Endothelial cell of umbilical vein (primary cell): ENCODE results near the gene PRR5. TPM values are rescaled to one million over a fixed set of nuclear protein-coding genes. Genes with fewer than 3 reads are reported as not detected.

ENCODE experiments used
- BruUV-seq: library from RNA; stranded (reverse); fragments of 400-500 nt; replicated peaks from 2 replicates; lab custom pipeline; 2021; lab: Mats Ljungman, UMichigan
- CTCF ChIA-PET: fragments of 300-600, 350-600 bp; sonication (Branson Sonifier 250); formaldehyde crosslinking; loops from one replicate; lab custom pipeline; 2021; ENCODE audit warnings: antibody characterized with exemption, inconsistent platforms; lab: Charles Lee
- POLR2A ChIA-PET: fragments of 300-600, 350-600 bp; sonication (Branson Sonifier 250); formaldehyde crosslinking; loops from one replicate; lab custom pipeline; 2021; ENCODE audit warnings: antibody characterized with exemption, inconsistent platforms; lab: Charles Lee
- DNase-seq: peaks from one replicate; pipeline ENCODE4 v3.0.0-alpha.2; 2011; ENCODE audit warnings: low read depth, low spot score
- FAIRE-seq: peaks from 2 replicates; lab custom pipeline; 2011; peaks lifted over from hg19 to GRCh38; lab: Jason Lieb, UNC
- H2AFZ ChIP-seq: 2 replicates; pipeline ENCODE4 v1.6.0; 2012; ENCODE audit warnings: low read depth, low read length, control low read depth, inconsistent platforms
- H3K27ac ChIP-seq: 2 replicates; pipeline ENCODE4 v1.5.1; 2011; ENCODE audit warnings: low read depth, mild to moderate bottlenecking, control low read depth, low read length, moderate library complexity; ENCODE audit not compliant: insufficient read depth
- H3K27me3 ChIP-seq, 2 experiments: 2 replicates each; pipeline versions ENCODE4 v1.6.0 to v1.6.1; 2011; ENCODE audit warnings: low read length in 2 of 2, mixed read lengths in 1 of 2; ENCODE audit not compliant: control insufficient read depth in 2 of 2, insufficient read depth in 2 of 2
- H3K36me3 ChIP-seq, 2 experiments: 2 replicates in 1 of 2; 3 replicates in 1 of 2; pipeline ENCODE4 v1.5.1; 2011; ENCODE audit warnings: low read length in 2 of 2, mild to moderate bottlenecking in 1 of 2, moderate library complexity in 1 of 2; ENCODE audit not compliant: control insufficient read depth in 2 of 2, insufficient read depth in 2 of 2; ENCODE audit errors: extremely low read depth in 1 of 2
- H3K4me1 ChIP-seq: 3 replicates; pipeline ENCODE4 v1.5.1; 2011; ENCODE audit warnings: mild to moderate bottlenecking, low read length; ENCODE audit not compliant: control insufficient read depth, insufficient read depth; ENCODE audit errors: extremely low read depth
- H3K4me2 ChIP-seq: 2 replicates; pipeline ENCODE4 v1.6.1; 2011; ENCODE audit warnings: low read length, control low read depth, mixed read lengths; ENCODE audit not compliant: insufficient read depth
- H3K4me3 ChIP-seq, 3 experiments: fragments of 200-600 bp in 1 of 3; sonication (generic), shearing (Covaris generic) in 1 of 3; replicated peaks in 1 of 3; 2 replicates each; pipeline ENCODE4 v1.5.1; 2011 to 2016; ENCODE audit warnings: control low read depth in 3 of 3, low read length in 3 of 3, mild to moderate bottlenecking in 2 of 3, inconsistent platforms in 1 of 3, low read depth in 1 of 3, moderate library complexity in 1 of 3; ENCODE audit not compliant: insufficient read depth in 1 of 3
- H3K79me2 ChIP-seq: 2 replicates; pipeline ENCODE4 v1.6.0; 2012; ENCODE audit warnings: low read length, inconsistent platforms; ENCODE audit not compliant: control insufficient read depth, insufficient read depth
- H3K9ac ChIP-seq: replicated peaks from 2 replicates; pipeline ENCODE3; 2011; ENCODE audit warnings: low read length, control low read depth; ENCODE audit not compliant: insufficient read depth; ENCODE audit errors: extremely low read depth
- H3K9me1 ChIP-seq: replicated peaks from 3 replicates; pipeline ENCODE4 v1.6.0; 2011; ENCODE audit warnings: mild to moderate bottlenecking, low read length; ENCODE audit not compliant: control insufficient read depth, insufficient read depth; ENCODE audit errors: extremely low read depth
- H3K9me3 ChIP-seq: replicated peaks from 2 replicates; pipeline ENCODE4 v1.5.1; 2012; ENCODE audit warnings: low read length, inconsistent platforms; ENCODE audit not compliant: control insufficient read depth, insufficient read depth
- H4K20me1 ChIP-seq: replicated peaks from 2 replicates; pipeline ENCODE3; 2011; ENCODE audit warnings: mild to moderate bottlenecking, low read length; ENCODE audit not compliant: control insufficient read depth, insufficient read depth; ENCODE audit errors: extremely low read depth
- EZH2 ChIP-seq: IDR thresholded peaks from 2 replicates; pipeline ENCODE4 v1.6.1; 2012; ENCODE audit warnings: borderline replicate concordance, low read depth, mild to moderate bottlenecking, moderate library complexity, low read length, inconsistent platforms; ENCODE audit not compliant: severe bottlenecking
- FOS ChIP-seq: IDR thresholded peaks from 2 replicates; pipeline ENCODE4 v1.6.1; 2011; ENCODE audit warnings: mild to moderate bottlenecking, low read length, moderate library complexity, borderline replicate concordance; ENCODE audit not compliant: insufficient read depth
- GATA2 ChIP-seq: IDR thresholded peaks from 2 replicates; pipeline ENCODE4 v1.7.0; 2011; ENCODE audit warnings: low read depth, mild to moderate bottlenecking, moderate library complexity, mixed read lengths, low read length; ENCODE audit not compliant: insufficient read length, insufficient read depth
- JUN ChIP-seq: IDR thresholded peaks from 2 replicates; pipeline ENCODE4 v1.6.1; 2011; ENCODE audit warnings: borderline replicate concordance, low read depth; ENCODE audit not compliant: insufficient read length, insufficient read depth
- MYC ChIP-seq: IDR thresholded peaks from one replicate; pipeline ENCODE4 v1.6.1; 2011; ENCODE audit warnings: mild to moderate bottlenecking, low read depth, low read length
- POLR2A ChIP-seq: IDR thresholded peaks from 2 replicates; pipeline ENCODE4 v1.6.1; 2012; ENCODE audit warnings: low read depth, mild to moderate bottlenecking, control low read depth, low read length
- POLR2AphosphoS5 ChIP-seq: IDR thresholded peaks from 2 replicates; pipeline ENCODE4 v1.6.1; 2012; ENCODE audit warnings: low read depth, mild to moderate bottlenecking, control low read depth, low read length, moderate library complexity; ENCODE audit not compliant: insufficient read depth
- dilution Hi-C: fragments of 300-500 bp; cut with MboI; formaldehyde crosslinking; loops from one replicate; pipeline ENCODE4 v1.15.0; 2019; ENCODE audit warnings: low sequenced_read_pairs; ENCODE audit not compliant: extremely low pct_ligation_motif_present
- intact Hi-C: fragments of 100-400 bp; cut with micrococcal nuclease; formaldehyde crosslinking; loops from one replicate; pipeline ENCODE4 v1.10.0; 2022
- polyA plus RNA-seq, 4 experiments: library from polyadenylated mRNA; depleted of rRNA in 3 of 4; stranded (reverse) in 3 of 4; unstranded in 1 of 4; fragments of >200 nt; gene quantifications; 2 replicates each; pipeline versions ENCODE4 v1.2.1 to v1.2.3, GENCODE V29; 2011 to 2012; ENCODE audit warnings: missing spikeins in 1 of 4
- total RNA-seq: library from RNA; stranded (reverse); gene quantifications from 2 replicates; pipeline ENCODE4 v1.2.3, GENCODE V29; 2021
- TF ChIP-seq, protein P1 (sequence below): IDR thresholded peaks from 2 replicates; pipeline ENCODE4 v1.6.1; 2011; ENCODE audit not compliant: insufficient read depth, insufficient read length
- TF ChIP-seq, protein P2 (sequence below), 2 donors: IDR thresholded peaks; 1 replicate in 1 of 2; 2 replicates in 1 of 2; pipeline ENCODE4 v1.5.1; 2011; ENCODE audit warnings: low read length in 2 of 2, mild to moderate bottlenecking in 2 of 2, moderate library complexity in 2 of 2, control low read depth in 1 of 2, inconsistent platforms in 1 of 2, low read depth in 1 of 2; ENCODE audit not compliant: insufficient read depth in 1 of 2; ENCODE audit errors: extremely low read depth in 1 of 2

The PRR5 gene
- total and polyA plus RNA-seq, 2 donors (not counting 3 experiments of a cell fraction or from before 2014, with no cell fraction given), result 4.3 to 9.0 TPM

DNA sequence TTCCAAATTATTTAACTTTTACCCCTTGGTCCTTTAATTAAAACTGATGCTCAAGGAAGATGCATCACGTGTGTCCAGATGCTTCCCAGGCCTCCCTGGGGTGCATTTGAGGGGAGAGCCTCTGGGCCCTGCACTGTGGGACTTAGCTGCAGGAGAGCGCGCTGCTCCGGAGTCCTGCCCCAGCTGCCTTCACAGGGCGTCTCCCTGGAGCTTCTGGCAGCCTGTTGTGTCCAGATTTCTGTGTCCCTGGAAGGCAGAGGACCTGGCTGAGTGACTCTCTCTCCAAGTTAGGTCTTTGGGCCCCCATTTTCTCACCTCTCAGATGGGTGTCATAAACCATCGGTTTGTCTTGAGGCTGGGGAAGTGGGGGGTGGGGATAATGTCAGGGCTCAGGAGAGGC lies 53.4 kb downstream of the PRR5 start:
- intact Hi-C loops (no loop called here), dilution Hi-C loops (no loop called here)
- no peak for DNase-seq
- Histone ChIP-seq H3K4me1 (no peaks in the 10 kb centered on the region), H3K4me2 (no peak overlapping the region), H3K9me1 (no peaks in the 10 kb centered on the region), H3K27ac (no peak overlapping the region), H3K9ac (no peak overlapping the region), H2AFZ (no peak overlapping the region), H3K4me3 (no peak overlapping the region), H3K36me3 (no peaks in the 10 kb centered on the region), H3K9me3 (no peaks in the 10 kb centered on the region), H4K20me1 (no peaks in the 10 kb centered on the region), H3K27me3 (peaks cover 25 to 28% of the 10 kb centered on the region in 2 experiments), H3K79me2 (no peaks in the 10 kb centered on the region)
- ChIA-PET CTCF (no interaction called here), POLR2A (no interaction called here)
- FAIRE-seq, result no peak
- no TSS peak for BruUV-seq
- no peak for TF ChIP-seq GATA2
- no peak for TF ChIP-seq JUN
- TF ChIP-seq, protein P1, sequence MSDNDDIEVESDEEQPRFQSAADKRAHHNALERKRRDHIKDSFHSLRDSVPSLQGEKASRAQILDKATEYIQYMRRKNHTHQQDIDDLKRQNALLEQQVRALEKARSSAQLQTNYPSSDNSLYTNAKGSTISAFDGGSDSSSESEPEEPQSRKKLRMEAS, result no peak
- TF ChIP-seq EZH2, result no peak
- no peak for TF ChIP-seq FOS
- no peak for TF ChIP-seq POLR2A
- TF ChIP-seq POLR2AphosphoS5, result no peak
- TF ChIP-seq, protein P2, sequence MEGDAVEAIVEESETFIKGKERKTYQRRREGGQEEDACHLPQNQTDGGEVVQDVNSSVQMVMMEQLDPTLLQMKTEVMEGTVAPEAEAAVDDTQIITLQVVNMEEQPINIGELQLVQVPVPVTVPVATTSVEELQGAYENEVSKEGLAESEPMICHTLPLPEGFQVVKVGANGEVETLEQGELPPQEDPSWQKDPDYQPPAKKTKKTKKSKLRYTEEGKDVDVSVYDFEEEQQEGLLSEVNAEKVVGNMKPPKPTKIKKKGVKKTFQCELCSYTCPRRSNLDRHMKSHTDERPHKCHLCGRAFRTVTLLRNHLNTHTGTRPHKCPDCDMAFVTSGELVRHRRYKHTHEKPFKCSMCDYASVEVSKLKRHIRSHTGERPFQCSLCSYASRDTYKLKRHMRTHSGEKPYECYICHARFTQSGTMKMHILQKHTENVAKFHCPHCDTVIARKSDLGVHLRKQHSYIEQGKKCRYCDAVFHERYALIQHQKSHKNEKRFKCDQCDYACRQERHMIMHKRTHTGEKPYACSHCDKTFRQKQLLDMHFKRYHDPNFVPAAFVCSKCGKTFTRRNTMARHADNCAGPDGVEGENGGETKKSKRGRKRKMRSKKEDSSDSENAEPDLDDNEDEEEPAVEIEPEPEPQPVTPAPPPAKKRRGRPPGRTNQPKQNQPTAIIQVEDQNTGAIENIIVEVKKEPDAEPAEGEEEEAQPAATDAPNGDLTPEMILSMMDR (IDR thresholded peaks at IDR 0.05; ENCODE audit: extremely low read depth in 1 of 2, insufficient read depth in 1 of 2, low read depth in 1 of 2, low read length in 2 of 2), result no peak
- TF ChIP-seq MYC, result no peak
